Natural killer cell treated with Interleukin-12 subunit alpha and Interleukin-12 subunit beta and Interleukin-15 and Interleukin-18, amount 100 ng/mL, for 72 hours (primary cell): ENCODE results near the gene VAMP2. TPM values are rescaled to one million over a fixed set of nuclear protein-coding genes. Genes with fewer than 3 reads are reported as not detected.

Source experiments
- ATAC-seq, 2 donors: fragments of 150-1000 bp; cut with Tn5 transposase in 1 of 2; sonication (Bioruptor Pico), chemical (Tn5 transposase) in 1 of 2; 2 replicates each; pipeline ENCODE4 v1.10.0; 2021
- DNase-seq: peaks from one replicate; pipeline ENCODE4 v3.0.0; 2022; ENCODE audit warnings: low spot score
- H3K27ac Mint-ChIP-seq, 2 donors: 1 replicate in 1 of 2; 2 replicates in 1 of 2; pipeline ENCODE4 v1.8.0; 2022; ENCODE audit warnings: mixed read lengths in 2 of 2, mild to moderate bottlenecking in 1 of 2, moderate library complexity in 1 of 2
- H3K27me3 Mint-ChIP-seq, 2 donors: 1 replicate in 1 of 2; 2 replicates in 1 of 2; pipeline ENCODE4 v1.8.0; 2022; ENCODE audit warnings: mixed read lengths in 2 of 2
- H3K36me3 Mint-ChIP-seq: one replicate; pipeline ENCODE4 v1.8.0; 2022; ENCODE audit warnings: mixed read lengths
- H3K4me1 Mint-ChIP-seq, 2 donors: 1 replicate in 1 of 2; 2 replicates in 1 of 2; pipeline ENCODE4 v1.8.0; 2022; ENCODE audit warnings: low read depth in 2 of 2, mixed read lengths in 2 of 2, mild to moderate bottlenecking in 1 of 2
- H3K4me3 Mint-ChIP-seq: one replicate; pipeline ENCODE4 v1.8.0; 2022; ENCODE audit warnings: mixed read lengths
- H3K9me3 Mint-ChIP-seq: 2 replicates; pipeline ENCODE4 v1.8.0; 2022; ENCODE audit warnings: mixed read lengths
- total RNA-seq, 2 donors: library from RNA; stranded (reverse); gene quantifications; one replicate each; pipeline ENCODE4 v1.2.3, GENCODE V29; 2022

Gene VAMP2
- total RNA-seq, 2 donors from 2014 or later: 54.6 to 73.0 TPM

GRCh38 chr17:8110456-8110804, 52.3 kb downstream of the VAMP2 start:
- DNase-seq: no peak
- peaks cover 0 to 9% of the 10 kb centered on the region in 2 donors for H3K4me1 Mint-ChIP-seq
- no peak for ATAC-seq
- no peak overlapping the region for H3K4me3 Mint-ChIP-seq
- peaks cover 41 to 44% of the 10 kb centered on the region in 2 donors for H3K27me3 Mint-ChIP-seq
- no peaks in the 10 kb centered on the region for H3K9me3 Mint-ChIP-seq
- no peak overlapping the region for H3K27ac Mint-ChIP-seq
- no peaks in the 10 kb centered on the region for H3K36me3 Mint-ChIP-seq

DNA sequence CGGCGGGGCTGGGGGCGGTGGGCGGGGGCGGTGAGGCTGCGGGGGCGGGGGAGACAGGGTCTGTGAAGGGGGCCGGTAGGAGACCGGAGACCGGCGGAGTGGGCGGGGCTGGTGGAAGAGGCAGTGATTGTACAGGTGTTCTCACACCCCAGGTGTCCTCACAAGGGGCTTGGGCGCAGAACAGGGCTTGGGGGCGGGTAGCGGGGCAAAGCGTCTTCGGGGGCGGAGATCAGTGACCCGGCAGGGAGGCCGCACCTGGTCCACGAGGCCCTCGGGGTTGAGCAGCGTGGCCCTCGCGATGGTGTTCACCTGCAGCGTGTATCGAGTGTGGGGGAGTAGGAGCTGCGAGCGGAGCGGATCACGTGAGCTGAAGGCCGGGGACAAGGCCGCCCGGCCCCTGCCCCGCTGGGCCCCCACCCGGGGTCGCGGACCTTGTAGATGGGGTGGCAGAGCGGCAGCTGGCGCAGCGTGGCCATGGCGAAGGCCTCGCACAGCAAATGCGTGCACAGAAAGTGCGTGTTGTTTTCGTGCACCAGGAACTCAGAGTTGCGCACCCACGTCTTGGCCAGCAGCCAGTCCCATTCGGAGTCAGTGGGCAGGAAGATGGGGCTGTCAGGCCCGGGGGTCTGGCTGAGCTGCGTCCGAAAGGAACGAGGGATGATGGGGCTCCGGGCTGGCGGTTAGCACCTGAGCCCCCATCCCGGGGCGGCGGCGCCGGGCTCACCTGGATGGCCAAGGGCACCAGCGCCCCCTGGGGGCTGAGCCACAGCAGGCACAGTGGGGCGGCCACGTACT, 52.9 kb downstream of the VAMP2 start:
- peaks cover 39% of the 10 kb centered on the region in 2 donors for H3K27me3 Mint-ChIP-seq
- H3K4me3 Mint-ChIP-seq: no peak overlapping the region

More for the DNA sequence above, 52.9 kb downstream of the VAMP2 start:
- Mint-ChIP-seq H3K4me1 (peaks cover 0 to 9% of the 10 kb centered on the region in 2 donors), H3K27ac (no peak overlapping the region), H3K36me3 (no peaks in the 10 kb centered on the region), H3K9me3 (no peaks in the 10 kb centered on the region)
- peak; percentile 76 for DNase-seq
- peak; percentile 79 to 86 for ATAC-seq

Other genes starting within 250 kb of the VAMP2 start
- gene RNF227, start 246.7 kb downstream of the VAMP2 start, total RNA-seq: 1 to 10 TPM; 2.5 to 4.7 TPM
- gene KCNAB3, start 233.1 kb downstream of the VAMP2 start, total RNA-seq: 10 to 100 TPM in 1 of 2 donors, 1 to 10 TPM in 1; 8.9 to 14.6 TPM
- 100 to 1,000 TPM; 162 to 217 TPM for gene TRAPPC1, start 231.0 kb downstream of the VAMP2 start, total RNA-seq
- gene CNTROB, start 230.7 kb downstream of the VAMP2 start, total RNA-seq: 10 to 100 TPM; 32.6 to 74.6 TPM
- gene GUCY2D, start 160.3 kb downstream of the VAMP2 start, total RNA-seq: not detected
- not detected for gene ALOX15B, start 123.9 kb downstream of the VAMP2 start, total RNA-seq
- under 1 TPM in 1 of 2 donors, not detected in 1; 0.62 TPM for gene ALOX12B, start 75.2 kb downstream of the VAMP2 start, total RNA-seq
- gene ALOXE3, start 44.4 kb downstream of the VAMP2 start, total RNA-seq: not detected
- gene HES7, start 38.8 kb downstream of the VAMP2 start, total RNA-seq: not detected
- gene PER1, start 10.5 kb downstream of the VAMP2 start, total RNA-seq: 10 to 100 TPM; 16.9 to 42.7 TPM
- 10 to 100 TPM; 31.5 to 43.5 TPM for gene TMEM107, start 13.4 kb upstream of the VAMP2 start, total RNA-seq
- 10 to 100 TPM; 10.4 to 11.6 TPM for gene BORCS6, start 27.2 kb upstream of the VAMP2 start, total RNA-seq
- 100 to 1,000 TPM in 1 of 2 donors, 10 to 100 TPM in 1; 90.2 to 199 TPM for gene AURKB, start 47.6 kb upstream of the VAMP2 start, total RNA-seq
- gene CTC1, start 85.1 kb upstream of the VAMP2 start, total RNA-seq: 100 to 1,000 TPM in 1 of 2 donors, 10 to 100 TPM in 1; 79.6 to 110 TPM
- 100 to 1,000 TPM in 1 of 2 donors, 10 to 100 TPM in 1; 77.1 to 257 TPM for gene PFAS, start 86.3 kb upstream of the VAMP2 start, total RNA-seq
- 10 to 100 TPM; 46.9 to 62.8 TPM for gene RANGRF, start 125.7 kb upstream of the VAMP2 start, total RNA-seq
- gene SLC25A35, start 132.5 kb upstream of the VAMP2 start, total RNA-seq: 1 to 10 TPM; 4.4 to 5.2 TPM
- not detected for gene ARHGEF15, start 147.3 kb upstream of the VAMP2 start, total RNA-seq
- gene ODF4, start 176.9 kb upstream of the VAMP2 start, total RNA-seq: not detected
- 1,000 to 10,000 TPM in 1 of 2 donors, 100 to 1,000 TPM in 1; 884 to 1,221 TPM for gene RPL26, start 220.2 kb upstream of the VAMP2 start, total RNA-seq
- not detected for gene RNF222, start 234.9 kb upstream of the VAMP2 start, total RNA-seq